ENCODE data around the gene SAXO1.

The SAXO1 gene

GRCh38 chr9:18896004-18896403 is 137.0 kb downstream of the SAXO1 start:
- Histone ChIP-seq H3K4me3 (IDR thresholded peaks at IDR 0.05; ENCODE audit: insufficient read depth, low read depth, low read length) (no peak overlapping the region), H2AFZ (ENCODE audit: low read depth) (no peak overlapping the region), H3K4me2 (no peak overlapping the region), H4K20me1 (ENCODE audit: insufficient read depth) (no peaks in the 10 kb centered on the region), H3K9ac (no peak overlapping the region), H3K4me1 (ENCODE audit: low read depth, poor library complexity, severe bottlenecking) (peaks cover 19% of the 10 kb centered on the region), H3K79me2 (ENCODE audit: insufficient read depth, low read depth) (no peaks in the 10 kb centered on the region), H3K27ac (0 out of 2 replicates have a peak overlapping the region, but pooled peaks have one; percentile 12), H3K27me3 (ENCODE audit: insufficient read depth, low read depth) (no peaks in the 10 kb centered on the region), H3K36me3 (ENCODE audit: insufficient read depth) (no peaks in the 10 kb centered on the region)
- TF ChIP-seq CTCF (conservative IDR thresholded peaks at IDR 0.05; ENCODE audit: low read depth, low read length), result no peak

- no peak overlapping the region for H3K4me3 ChIP-seq (IDR thresholded peaks at IDR 0.05; ENCODE audit: insufficient read depth, low read depth, low read length)
- no peak overlapping the region for H2AFZ ChIP-seq (ENCODE audit: low read depth)
- no peak overlapping the region for H3K4me2 ChIP-seq
- H4K20me1 ChIP-seq (ENCODE audit: insufficient read depth), result no peaks in the 10 kb centered on the region
- H3K79me2 ChIP-seq (ENCODE audit: insufficient read depth, low read depth), result no peaks in the 10 kb centered on the region
- no peaks in the 10 kb centered on the region for H3K27me3 ChIP-seq (ENCODE audit: insufficient read depth, low read depth)
- H3K36me3 ChIP-seq (ENCODE audit: insufficient read depth), result no peaks in the 10 kb centered on the region
- peaks cover 22% of the 10 kb centered on the region for H3K4me1 ChIP-seq (ENCODE audit: low read depth, poor library complexity, severe bottlenecking)
- H3K27ac ChIP-seq, result no peak overlapping the region
- TF ChIP-seq CTCF (conservative IDR thresholded peaks at IDR 0.05; ENCODE audit: low read depth, low read length), result no peak
- H3K9ac ChIP-seq, result no peak overlapping the region
These were observed 139.5 kb downstream of the SAXO1 start for GRCh38 chr9:18893491-18893890.

GRCh38 chr9:18893046-18893445 is 140.0 kb downstream of the SAXO1 start:
- H3K4me3 ChIP-seq (IDR thresholded peaks at IDR 0.05; ENCODE audit: insufficient read depth, low read depth, low read length), result no peak overlapping the region
- no peak overlapping the region for H2AFZ ChIP-seq (ENCODE audit: low read depth)
- H4K20me1 ChIP-seq (ENCODE audit: insufficient read depth), result no peaks in the 10 kb centered on the region
- no peaks in the 10 kb centered on the region for H3K36me3 ChIP-seq (ENCODE audit: insufficient read depth)
- no peaks in the 10 kb centered on the region for H3K79me2 ChIP-seq (ENCODE audit: insufficient read depth, low read depth)
- no peaks in the 10 kb centered on the region for H3K27me3 ChIP-seq (ENCODE audit: insufficient read depth, low read depth)
- peaks cover 22% of the 10 kb centered on the region for H3K4me1 ChIP-seq (ENCODE audit: low read depth, poor library complexity, severe bottlenecking)
- no peak for TF ChIP-seq CTCF (conservative IDR thresholded peaks at IDR 0.05; ENCODE audit: low read depth, low read length)
- no peak overlapping the region for H3K4me2 ChIP-seq
- no peak overlapping the region for H3K27ac ChIP-seq
- no peak overlapping the region for H3K9ac ChIP-seq

- Histone ChIP-seq H3K27me3 (ENCODE audit: insufficient read depth, low read depth) (no peaks in the 10 kb centered on the region), H3K27ac (no peak overlapping the region), H3K4me1 (ENCODE audit: low read depth, poor library complexity, severe bottlenecking) (peaks cover 22% of the 10 kb centered on the region), H3K4me2 (no peak overlapping the region), H3K36me3 (ENCODE audit: insufficient read depth) (no peaks in the 10 kb centered on the region), H3K9ac (no peak overlapping the region), H2AFZ (ENCODE audit: low read depth) (no peak overlapping the region), H4K20me1 (ENCODE audit: insufficient read depth) (no peaks in the 10 kb centered on the region), H3K4me3 (IDR thresholded peaks at IDR 0.05; ENCODE audit: insufficient read depth, low read depth, low read length) (no peak overlapping the region), H3K79me2 (ENCODE audit: insufficient read depth, low read depth) (no peaks in the 10 kb centered on the region)
- TF ChIP-seq CTCF (conservative IDR thresholded peaks at IDR 0.05; ENCODE audit: low read depth, low read length), result no peak
These were observed 140.9 kb downstream of the SAXO1 start for GRCh38 chr9:18891946-18892670.

All from KMS-11 (cell line).